Left lung (tissue), 10 donors: Measurements from ENCODE around the gene TRAPPC1. TPM values are rescaled to one million over a fixed set of nuclear protein-coding genes. Genes with fewer than 3 reads are reported as not detected.

ENCODE experiments used
- ATAC-seq: fragments of 200-7000 bp; cut with Tn5 transposase; one replicate; pipeline ENCODE4 v1.9.1; 2020; ENCODE audit warnings: moderate library complexity
- DNase-seq, 4 donors: peaks; one replicate each; pipeline ENCODE4 v3.0.0-alpha.2; 2013 to 2020
- H3K27ac ChIP-seq, 2 donors: fragments of 200-600 bp; sonication (generic) in 1 of 2; one replicate each; pipeline versions ENCODE4 v1.5.0 to v1.8.0; 2020 to 2021
- H3K27me3 ChIP-seq, 2 donors: fragments of 200-600 bp; sonication (generic) in 1 of 2; one replicate each; pipeline versions ENCODE4 v1.5.0 to v1.8.0; 2020 to 2021
- H3K36me3 ChIP-seq, 2 donors: fragments of 200-600 bp; sonication (generic) in 1 of 2; one replicate each; pipeline versions ENCODE4 v1.5.0 to v1.8.0; 2020 to 2021
- H3K4me1 ChIP-seq, 2 donors: fragments of 200-600 bp; one replicate each; pipeline ENCODE4 v1.8.0; 2021
- H3K4me3 ChIP-seq, 2 donors: fragments of 200-600 bp; sonication (generic) in 1 of 2; one replicate each; pipeline versions ENCODE4 v1.5.0 to v1.8.0; 2020 to 2021; ENCODE audit warnings: mild to moderate bottlenecking in 1 of 2
- H3K9me3 ChIP-seq, 2 donors: fragments of 200-600 bp; sonication (generic) in 1 of 2; one replicate each; pipeline versions ENCODE4 v1.5.0 to v1.8.0; 2020 to 2021
- intact Hi-C, 2 donors: fragments of 100-400 bp; cut with DNase I; formaldehyde crosslinking; loops; one replicate each; pipeline versions ENCODE4 v1.11.2 to v1.14.2; 2022
- polyA plus RNA-seq, 6 donors: library from polyadenylated mRNA; unstranded; fragments of 120-200 nt; gene quantifications; one replicate each; pipeline ENCODE4 v1.2.1, GENCODE V29; 2013; ENCODE audit not compliant: insufficient read length in 6 of 6
- total RNA-seq, 2 donors: library from RNA; stranded (reverse); fragmentation: NEBNext Ultra II Directional; extraction: Animal tissue kit (Norgen Biotek cat#: 25700); gene quantifications; one replicate each; pipeline ENCODE4 v1.2.1, GENCODE V29; 2021
- TF ChIP-seq, protein P1 (sequence below), 2 donors: fragments of 200-600 bp; sonication (generic) in 1 of 2; IDR thresholded peaks; one replicate each; pipeline versions ENCODE4 v1.5.0 to v1.8.0; 2021; ENCODE audit warnings: antibody characterized with exemption in 2 of 2
- donor health status: DM: no; HTN: yes; CAD: no.
- donor health status: DM: no; HTN: no; CAD: no.

The TRAPPC1 gene
- total and polyA plus RNA-seq, 8 donors: 123 to 181 (median 140) TPM

DNA sequence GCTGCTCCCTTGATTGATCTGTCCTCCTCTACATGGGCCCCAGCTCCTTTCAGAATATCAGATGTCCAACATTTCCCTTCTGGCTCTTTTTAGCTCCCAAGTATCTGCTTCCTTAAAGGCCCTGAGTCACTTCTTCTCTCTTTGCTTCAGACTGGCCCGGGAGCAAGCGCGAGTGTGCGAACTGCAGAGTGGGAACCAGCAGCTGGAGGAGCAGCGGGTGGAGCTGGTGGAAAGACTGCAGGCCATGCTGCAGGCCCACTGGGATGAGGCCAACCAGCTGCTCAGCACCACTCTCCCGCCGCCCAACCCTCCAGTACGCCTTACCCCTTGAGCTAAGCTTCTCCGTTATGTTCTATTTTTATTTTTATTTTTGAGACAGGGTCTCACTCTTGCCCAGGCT, 12.6 kb upstream of the TRAPPC1 start:
- no peaks in the 10 kb centered on the region for H3K9me3 ChIP-seq
- H3K4me1 ChIP-seq: no peaks in the 10 kb centered on the region
- peaks cover 0 to 96% of the 10 kb centered on the region in 2 donors for H3K36me3 ChIP-seq
- no peak overlapping the region for H3K27ac ChIP-seq
- no peak overlapping the region for H3K4me3 ChIP-seq
- H3K27me3 ChIP-seq: no peaks in the 10 kb centered on the region
- no peak for ATAC-seq
- TF ChIP-seq, protein P1, sequence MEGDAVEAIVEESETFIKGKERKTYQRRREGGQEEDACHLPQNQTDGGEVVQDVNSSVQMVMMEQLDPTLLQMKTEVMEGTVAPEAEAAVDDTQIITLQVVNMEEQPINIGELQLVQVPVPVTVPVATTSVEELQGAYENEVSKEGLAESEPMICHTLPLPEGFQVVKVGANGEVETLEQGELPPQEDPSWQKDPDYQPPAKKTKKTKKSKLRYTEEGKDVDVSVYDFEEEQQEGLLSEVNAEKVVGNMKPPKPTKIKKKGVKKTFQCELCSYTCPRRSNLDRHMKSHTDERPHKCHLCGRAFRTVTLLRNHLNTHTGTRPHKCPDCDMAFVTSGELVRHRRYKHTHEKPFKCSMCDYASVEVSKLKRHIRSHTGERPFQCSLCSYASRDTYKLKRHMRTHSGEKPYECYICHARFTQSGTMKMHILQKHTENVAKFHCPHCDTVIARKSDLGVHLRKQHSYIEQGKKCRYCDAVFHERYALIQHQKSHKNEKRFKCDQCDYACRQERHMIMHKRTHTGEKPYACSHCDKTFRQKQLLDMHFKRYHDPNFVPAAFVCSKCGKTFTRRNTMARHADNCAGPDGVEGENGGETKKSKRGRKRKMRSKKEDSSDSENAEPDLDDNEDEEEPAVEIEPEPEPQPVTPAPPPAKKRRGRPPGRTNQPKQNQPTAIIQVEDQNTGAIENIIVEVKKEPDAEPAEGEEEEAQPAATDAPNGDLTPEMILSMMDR (IDR thresholded peaks at IDR 0.05): no peak
- no peak for DNase-seq
- intact Hi-C loops: no loop called here

DNA sequence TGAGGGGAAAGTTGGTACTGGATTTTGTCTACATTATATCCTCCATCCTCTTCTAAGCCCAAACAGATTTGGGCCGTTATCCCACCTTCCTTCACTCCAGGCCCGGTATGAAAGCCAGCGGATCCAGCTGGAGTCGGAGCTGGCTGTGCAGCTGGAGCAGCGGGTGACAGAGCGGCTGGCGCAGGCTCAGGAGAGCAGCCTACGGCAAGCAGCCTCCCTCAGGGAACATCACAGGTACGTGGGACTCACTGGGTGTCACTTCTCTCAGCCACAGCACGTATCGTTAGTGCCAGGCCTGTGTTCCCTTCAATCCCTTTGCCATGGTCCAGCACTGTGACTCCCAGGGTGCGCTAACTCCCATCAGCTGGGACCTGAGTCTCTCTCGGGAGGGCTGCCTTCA, 11.5 kb upstream of the TRAPPC1 start:
- TF ChIP-seq, protein P1 (IDR thresholded peaks at IDR 0.05): no peak
- intact Hi-C loops: no loop called here

DNA sequence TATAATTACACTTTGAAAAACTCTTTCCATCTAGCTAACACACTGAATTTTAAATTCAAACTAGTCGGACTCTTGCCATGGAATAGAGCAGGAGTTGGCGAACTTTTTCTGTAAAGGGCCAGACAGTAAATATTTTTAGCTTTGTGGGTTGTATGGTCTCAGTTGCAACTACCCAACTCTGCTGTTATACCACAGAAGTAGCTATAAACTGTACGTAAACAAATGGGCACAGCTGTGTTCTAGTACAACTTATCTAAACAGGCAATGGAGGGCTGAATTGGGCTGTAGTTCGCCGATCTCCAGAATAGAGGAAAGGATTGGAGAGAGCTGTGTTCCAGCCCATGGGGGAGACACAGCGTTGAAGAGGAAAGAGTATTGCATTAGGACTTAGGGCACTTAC, 9.0 kb upstream of the TRAPPC1 start:
- TF ChIP-seq, protein P1 (IDR thresholded peaks at IDR 0.05): no peak
- ATAC-seq (no peak), DNase-seq (no peak)
- H3K9me3 ChIP-seq: no peaks in the 10 kb centered on the region
- H3K27ac ChIP-seq: no peak overlapping the region
- no peaks in the 10 kb centered on the region for H3K27me3 ChIP-seq
- H3K36me3 ChIP-seq: peaks cover 0 to 97% of the 10 kb centered on the region in 2 donors
- no peaks in the 10 kb centered on the region for H3K4me1 ChIP-seq
- no peak overlapping the region for H3K4me3 ChIP-seq
- intact Hi-C loops: no loop called here

More for the DNA sequence above, 11.5 kb upstream of the TRAPPC1 start:
- no peaks in the 10 kb centered on the region for H3K4me1 ChIP-seq
- ATAC-seq (no peak), DNase-seq (no peak)
- H3K4me3 ChIP-seq: no peak overlapping the region
- H3K9me3 ChIP-seq: no peaks in the 10 kb centered on the region
- peaks cover 0 to 96% of the 10 kb centered on the region in 2 donors for H3K36me3 ChIP-seq
- H3K27ac ChIP-seq: no peak overlapping the region
- H3K27me3 ChIP-seq: no peaks in the 10 kb centered on the region

DNA sequence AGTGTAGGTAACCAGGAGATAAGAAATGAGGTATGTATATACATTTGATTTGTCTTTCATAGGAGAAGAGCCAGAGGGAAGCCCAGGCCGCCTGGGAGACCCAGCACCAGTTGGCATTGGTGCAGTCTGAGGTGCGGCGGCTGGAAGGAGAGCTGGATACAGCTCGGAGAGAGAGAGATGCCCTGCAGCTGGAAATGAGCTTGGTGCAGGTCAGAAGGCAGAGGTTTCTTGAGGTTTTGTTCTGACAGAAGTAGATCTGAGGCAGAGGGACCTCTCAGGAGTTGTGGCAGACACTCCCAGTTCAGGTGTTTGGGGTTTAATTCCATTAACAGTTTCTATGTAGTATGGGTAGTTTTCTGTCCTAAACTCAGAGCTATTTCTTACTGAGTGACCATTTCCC, 8.3 kb upstream of the TRAPPC1 start:
- DNase-seq (no peak), ATAC-seq (no peak)
- H3K27ac ChIP-seq: no peak overlapping the region
- TF ChIP-seq, protein P1 (IDR thresholded peaks at IDR 0.05): no peak
- H3K4me3 ChIP-seq: no peak overlapping the region
- peaks cover 0 to 95% of the 10 kb centered on the region in 2 donors for H3K36me3 ChIP-seq
- intact Hi-C loops: no loop called here
- H3K27me3 ChIP-seq: no peaks in the 10 kb centered on the region
- H3K4me1 ChIP-seq: peaks cover 0 to 2% of the 10 kb centered on the region in 2 donors
- no peaks in the 10 kb centered on the region for H3K9me3 ChIP-seq

DNA sequence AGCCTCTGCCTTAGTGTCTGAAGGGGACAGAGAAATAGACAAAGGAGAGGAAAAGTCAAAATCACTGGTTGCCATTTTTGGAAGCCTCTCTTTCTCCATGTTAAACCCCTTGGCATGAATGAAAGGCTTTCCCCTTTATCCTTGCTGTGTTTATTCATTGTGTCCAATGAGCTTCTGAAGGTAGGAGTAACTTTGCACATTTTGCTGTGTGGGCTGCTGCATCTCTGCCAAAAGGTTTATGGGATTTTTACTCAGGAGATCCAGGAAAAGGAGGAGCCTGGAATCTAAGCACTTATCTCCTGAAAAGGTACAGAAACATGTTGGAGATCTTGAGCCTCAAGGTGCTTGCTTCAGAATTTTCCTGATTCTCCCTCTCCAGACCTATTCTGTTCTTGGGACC, 4.1 kb upstream of the TRAPPC1 start:
- H3K36me3 ChIP-seq: peaks cover 0 to 64% of the 10 kb centered on the region in 2 donors
- TF ChIP-seq, protein P1 (IDR thresholded peaks at IDR 0.05): no peak
- H3K27me3 ChIP-seq: no peaks in the 10 kb centered on the region
- intact Hi-C loops: no loop called here
- ATAC-seq: no peak
- peaks cover 8 to 31% of the 10 kb centered on the region in 2 donors for H3K4me1 ChIP-seq
- H3K9me3 ChIP-seq: no peaks in the 10 kb centered on the region
- H3K4me3 ChIP-seq: no peak overlapping the region
- DNase-seq: no peak
- H3K27ac ChIP-seq: no peak overlapping the region
